Stimulated activated CD4-positive, alpha-beta T cell treated with anti-CD3 and anti-CD28 coated beads, Interleukin-15, amount 100 ng/mL, for 24 hours (primary cell): Measurements from ENCODE around the gene COLQ.
"Not testable (repeated sequence)": the region's sequence is repeated elsewhere in the genome, so short reads cannot be mapped to it uniquely, and the experiment has no call there.

Source experiments
- DNase-seq: peaks from one replicate; pipeline ENCODE4 v3.0.0-alpha.2; 2020

COLQ gene

GRCh38 chr3:15521573-15521965 lies at the start of gene COLQ:
Gene COLQ (minus strand): TSS chr3:15521706. CDS start chr3:15521625, 81 bp downstream.
- no peak for DNase-seq

DNA sequence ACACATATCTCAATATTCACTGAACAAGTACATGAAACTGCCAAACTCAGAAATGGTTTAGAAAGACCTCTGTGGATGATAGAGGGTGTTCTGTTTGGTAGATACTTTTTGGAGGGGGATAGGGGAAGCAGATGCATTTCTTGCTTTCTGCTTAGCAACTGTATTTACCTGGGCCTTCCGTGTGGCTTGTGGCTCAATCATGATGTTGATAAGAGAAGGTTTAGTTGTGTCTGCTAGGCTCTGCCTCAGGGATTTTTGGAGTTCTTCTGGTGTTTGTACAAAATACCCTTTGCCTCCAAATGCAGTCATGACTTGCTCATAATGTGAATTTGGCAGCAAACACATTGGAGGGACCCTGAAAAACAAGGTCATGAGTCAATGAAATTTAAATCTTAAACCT lies 41.7 kb upstream of the COLQ start:
- DNase-seq, result no peak

- DNase-seq, result no peak
Observed at GRCh38 chr3:15562560-15562959, 41.1 kb upstream of the COLQ start.

GRCh38 chr3:15558581-15558980 lies 37.1 kb upstream of the COLQ start:
- DNase-seq, result no peak

DNA sequence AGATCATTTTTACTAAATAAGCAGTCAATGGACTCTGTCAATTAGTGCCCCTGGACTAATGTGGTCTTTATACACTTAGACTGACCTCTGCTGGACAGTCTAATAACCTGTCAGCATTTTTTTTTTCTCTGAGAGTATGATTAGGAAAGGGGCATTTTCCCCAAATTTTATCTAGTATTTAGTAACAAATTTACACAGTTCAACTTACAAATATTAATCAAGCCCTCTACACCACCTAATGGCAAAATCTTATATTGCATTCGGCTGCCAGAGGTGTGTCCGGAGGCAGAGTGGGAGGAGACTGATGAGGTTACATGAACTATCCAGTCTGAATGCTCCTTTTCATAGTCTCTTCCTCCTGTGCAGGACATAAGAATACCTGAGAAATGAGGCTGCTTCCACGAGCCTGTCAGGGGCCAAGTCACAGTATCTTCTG lies 36.0 kb upstream of the COLQ start:
- DNase-seq, result peak; percentile 63

DNA sequence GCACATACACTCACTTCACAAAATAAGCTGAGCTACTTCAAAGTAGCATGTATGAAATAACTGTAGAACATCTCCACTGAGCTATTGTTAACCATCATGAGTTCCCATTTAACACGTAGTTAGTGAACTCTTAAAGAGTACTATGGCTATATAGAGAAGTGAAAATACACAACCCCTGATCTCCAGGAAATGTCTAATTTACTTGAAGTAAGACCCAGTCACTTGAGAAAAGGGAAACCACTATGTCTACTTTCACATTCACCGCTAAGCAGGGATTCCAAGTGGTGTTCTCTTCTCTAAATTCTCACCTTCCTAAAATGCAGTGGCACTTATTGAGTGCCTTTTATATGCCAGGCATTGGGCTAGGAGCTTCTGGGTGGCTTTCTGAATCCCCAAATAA lies 35.0 kb upstream of the COLQ start:
- no peak for DNase-seq

- DNase-seq, result no peak
Observed at GRCh38 chr3:15553749-15554148, 32.2 kb upstream of the COLQ start.

DNA sequence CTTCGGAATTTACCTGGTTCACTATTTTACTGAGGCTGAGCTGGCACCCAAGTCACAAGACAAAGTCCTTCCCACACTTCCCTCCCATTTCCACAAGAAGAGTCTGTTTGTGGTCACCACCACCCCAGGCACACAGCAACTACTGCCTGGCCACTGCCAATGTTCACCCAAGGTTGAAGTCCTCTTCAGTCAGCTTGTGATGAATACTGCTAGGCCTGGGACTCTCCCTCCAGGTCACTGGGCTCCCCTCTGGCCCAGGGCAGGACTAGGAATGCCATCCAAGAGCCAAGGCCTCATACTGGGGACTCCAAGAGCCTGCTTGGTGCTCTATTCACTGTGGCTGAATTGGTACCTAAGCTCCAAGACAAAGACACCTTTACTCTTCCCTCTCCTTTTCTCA lies 30.4 kb upstream of the COLQ start:
- DNase-seq, result no peak

DNA sequence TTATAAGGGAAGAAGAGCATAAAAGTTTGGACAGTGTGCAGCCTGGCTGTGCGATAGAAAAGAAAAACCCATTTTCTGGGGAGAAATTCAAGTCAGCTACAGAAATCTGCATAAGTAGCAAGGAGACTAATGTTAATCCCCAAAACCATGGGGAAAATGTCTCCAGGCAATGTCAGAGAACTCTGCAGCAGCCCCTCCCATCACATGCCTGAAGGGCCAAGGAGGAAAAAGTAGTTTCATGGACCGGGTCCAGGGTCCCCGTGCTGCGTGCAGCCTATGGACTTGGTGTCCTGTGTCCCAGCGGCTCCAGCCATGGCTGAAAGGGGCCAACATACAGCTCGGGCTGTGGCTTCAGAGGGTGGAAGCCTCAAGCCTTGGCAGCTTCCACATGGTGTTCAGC lies 28.3 kb upstream of the COLQ start:
- no peak for DNase-seq

DNA sequence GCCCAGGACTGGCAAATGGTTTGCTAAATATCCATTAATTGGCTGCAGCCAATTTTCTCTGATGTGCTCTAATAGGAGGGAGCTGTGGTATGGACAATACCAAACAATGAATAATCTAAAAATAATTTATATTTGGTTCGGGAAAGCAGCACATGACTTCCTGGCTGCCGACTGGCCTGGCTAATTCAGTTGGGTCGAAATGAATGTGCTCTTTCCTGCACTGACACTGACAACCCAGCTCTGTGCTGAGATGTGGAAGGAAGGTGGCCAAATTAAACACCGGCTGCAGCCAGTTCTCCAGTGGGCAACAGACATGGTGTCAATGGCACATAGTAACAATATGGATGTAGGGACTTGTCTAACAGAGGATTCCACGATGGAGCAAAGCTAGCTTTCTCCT lies 21.1 kb upstream of the COLQ start:
- DNase-seq, result no peak

GRCh38 chr3:15541371-15541770 lies 19.9 kb upstream of the COLQ start:
- no peak for DNase-seq

DNA sequence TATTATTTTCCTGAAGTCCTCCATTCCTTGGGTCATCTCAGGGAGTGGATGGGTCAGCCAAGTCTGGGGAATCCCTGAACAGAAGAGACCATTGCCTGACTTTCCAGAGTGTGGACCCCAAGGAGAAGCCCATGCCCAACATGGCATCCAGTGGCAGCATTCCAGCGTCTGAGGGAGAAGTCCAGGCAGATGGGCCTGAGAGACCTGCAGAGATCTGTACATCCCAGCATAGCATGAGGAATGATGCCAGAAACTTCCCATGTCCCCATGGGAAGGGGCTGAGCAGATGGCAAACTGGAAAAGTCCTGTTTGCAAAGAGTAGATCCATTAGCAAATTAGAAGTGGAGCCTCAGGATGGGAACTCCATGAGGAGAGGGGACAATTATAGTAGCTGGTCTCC lies 17.6 kb upstream of the COLQ start:
- no peak for DNase-seq

DNA sequence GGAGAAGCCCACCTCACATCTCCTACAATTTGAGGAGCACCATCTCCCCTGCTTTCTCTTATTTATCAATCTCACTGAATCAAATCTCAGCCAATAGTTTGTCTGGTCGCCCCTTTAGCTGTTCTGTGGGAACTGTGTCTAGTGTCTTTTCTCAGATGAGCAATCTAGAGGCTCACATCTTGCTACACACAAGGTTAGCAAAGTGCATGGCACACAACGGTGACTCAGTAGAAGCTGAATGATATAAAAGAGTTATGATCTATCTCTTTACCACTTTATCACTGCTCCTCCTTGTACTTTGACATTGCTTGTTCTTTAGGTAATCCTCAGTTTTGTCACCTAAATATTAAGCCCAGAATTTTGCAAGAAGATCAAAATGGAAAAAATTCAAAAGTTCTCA lies 16.8 kb upstream of the COLQ start:
- DNase-seq, result no peak

GRCh38 chr3:15536856-15537255 lies 15.3 kb upstream of the COLQ start:
- DNase-seq, result no peak

GRCh38 chr3:15535732-15536131 lies 14.2 kb upstream of the COLQ start:
- peak; percentile 62 for DNase-seq

GRCh38 chr3:15532614-15533013 lies 11.1 kb upstream of the COLQ start:
- DNase-seq, result not testable (repeated sequence)

DNA sequence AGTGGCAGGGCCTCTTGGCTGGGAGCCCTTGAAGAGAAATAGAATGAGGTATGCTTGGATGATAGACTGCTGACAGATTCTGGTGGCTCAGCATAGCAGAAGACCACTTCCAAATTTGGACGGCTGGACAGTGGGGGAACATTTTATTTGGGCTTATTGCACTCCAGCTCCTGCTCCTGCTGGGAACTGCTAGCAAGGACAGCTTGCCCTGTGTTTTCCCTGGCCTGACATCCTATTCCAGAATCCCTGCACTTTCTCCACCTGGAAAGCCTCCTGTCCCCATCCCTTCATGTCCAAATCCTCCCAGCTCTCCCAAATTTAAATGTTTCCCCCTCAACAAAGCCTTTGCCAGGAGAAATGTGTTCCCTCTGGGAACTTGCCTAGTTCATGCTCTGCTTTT lies 9.8 kb upstream of the COLQ start:
- DNase-seq, result no peak

DNA sequence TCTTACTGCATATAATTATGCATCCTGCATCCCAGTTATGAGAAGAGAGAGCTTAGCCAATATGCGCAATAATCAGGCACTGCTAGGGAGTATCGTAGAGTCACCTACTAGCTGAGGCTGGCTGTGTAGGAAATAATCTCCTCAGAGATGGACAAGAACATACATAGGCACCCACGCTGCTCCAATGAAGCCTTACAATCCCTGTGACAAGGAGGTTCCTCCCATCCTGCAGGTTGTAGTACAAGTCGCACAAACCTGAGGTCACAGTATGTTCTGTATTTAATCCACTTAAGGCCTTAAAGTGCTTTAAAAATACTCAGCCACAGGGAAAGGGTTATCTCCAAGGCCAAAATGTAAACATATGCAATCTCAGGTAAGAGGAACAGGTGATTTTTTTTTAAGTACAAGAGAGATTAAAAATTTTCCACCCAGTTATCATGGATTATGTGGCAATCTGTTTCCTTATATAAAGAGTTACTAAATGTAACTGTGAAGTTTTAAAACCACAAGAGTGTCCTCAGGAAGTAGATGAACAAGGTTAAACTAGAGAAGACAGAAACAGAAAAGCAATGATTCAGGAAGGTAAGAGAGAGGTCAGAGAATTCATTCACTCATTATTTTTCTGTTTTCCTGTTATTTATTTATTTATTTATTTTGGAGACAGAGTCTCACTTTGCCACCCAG lies 7.5 kb upstream of the COLQ start:
- no peak for DNase-seq

DNA sequence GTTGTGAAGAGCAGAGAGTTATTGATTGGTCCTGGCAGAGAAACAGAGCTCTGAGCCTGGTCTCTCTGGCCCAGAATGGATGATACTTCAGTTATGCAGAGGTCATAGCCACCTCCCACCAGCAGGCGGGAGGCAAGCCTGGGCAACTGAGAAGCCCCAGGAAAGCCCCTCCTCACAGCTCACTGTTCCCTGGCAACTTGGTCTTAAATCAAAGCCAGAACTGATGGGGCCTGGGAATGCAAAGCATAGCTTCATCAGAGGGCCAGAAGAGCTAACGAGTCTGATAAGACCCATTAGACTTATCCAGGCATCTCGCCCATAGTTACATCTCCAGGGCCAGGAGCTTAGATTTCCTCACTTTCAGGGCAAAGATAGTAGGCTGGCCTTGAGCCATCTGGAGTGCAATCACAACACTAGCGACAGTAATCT lies 5.5 kb upstream of the COLQ start:
- no peak for DNase-seq

DNA sequence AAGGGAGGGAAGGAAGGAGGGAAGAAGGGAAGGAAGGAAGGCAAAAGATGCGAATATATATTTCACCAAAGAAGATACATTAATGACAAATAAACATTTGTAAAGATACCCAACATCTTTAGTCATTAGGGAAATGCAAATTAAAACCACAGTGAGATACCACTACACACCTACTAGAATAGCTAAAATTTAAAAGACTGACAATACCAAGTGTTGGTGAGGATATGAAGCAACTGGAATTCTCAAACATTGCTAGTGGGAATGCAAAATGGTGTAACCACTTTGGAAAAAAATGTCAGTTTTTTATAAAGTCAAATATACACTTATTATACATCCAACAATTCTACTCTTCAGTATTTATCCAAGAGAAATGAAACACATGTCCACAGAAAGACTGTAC lies 4.3 kb upstream of the COLQ start:
- DNase-seq, result no peak

DNA sequence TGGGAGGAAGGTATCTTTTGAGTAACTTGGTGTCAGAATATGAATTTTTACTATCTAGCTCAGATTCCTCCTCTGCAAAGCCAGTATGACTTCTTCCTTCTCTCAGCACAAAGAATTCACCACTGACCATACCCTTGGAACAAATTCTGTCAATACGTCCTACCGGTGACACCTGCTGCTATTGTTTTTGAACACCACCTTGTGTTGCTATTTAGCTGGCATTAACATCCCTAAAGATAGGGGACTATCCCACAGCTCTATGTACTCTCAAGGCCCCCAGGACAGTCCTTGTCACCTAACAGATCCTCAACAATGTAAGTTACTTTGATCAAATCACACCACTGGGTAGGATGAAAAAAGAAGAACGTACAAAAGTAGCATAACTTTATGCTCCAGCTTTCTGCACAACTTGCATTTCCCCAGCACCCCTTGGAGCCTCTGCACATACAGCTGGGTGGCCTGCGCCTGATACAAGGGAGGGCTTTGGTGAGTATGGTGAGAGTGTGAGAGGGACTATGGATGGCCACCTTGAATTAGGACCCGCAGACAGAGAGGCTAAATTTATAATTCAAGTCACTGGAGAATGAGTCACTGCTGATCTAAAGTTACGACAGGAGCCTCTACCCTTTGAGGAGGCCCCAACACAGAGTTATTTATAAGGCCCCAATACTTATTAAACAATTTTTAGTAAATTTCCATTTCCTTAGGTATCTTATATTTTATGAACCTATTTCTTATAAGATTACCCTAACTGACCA lies 2.3 kb upstream of the COLQ start:
- DNase-seq, result no peak

- DNase-seq, result no peak
Observed at GRCh38 chr3:15522016-15522415, 510 bp upstream of the COLQ start.

- DNase-seq, result no peak
Observed at GRCh38 chr3:15520804-15521572, 518 bp downstream of the COLQ start.

GRCh38 chr3:15520185-15520584 lies 1.3 kb downstream of the COLQ start:
- DNase-seq, result peak; percentile 15
